Dermis microvascular lymphatic vessel endothelial cell (primary cell): ENCODE data around the gene DUSP10. TPM values are rescaled to one million over a fixed set of nuclear protein-coding genes. Genes with fewer than 3 reads are reported as not detected.
A peak's percentile ranks its signal among the peaks of the same experiment; 100 is the strongest.

Experiments
- DNase-seq, 2 donors: peaks; one replicate each; pipeline versions ENCODE4 v3.0.0 to v3.0.0-alpha.2; 2010; ENCODE audit warnings: low read depth in 2 of 2
- total RNA-seq: library from RNA; depleted of rRNA; stranded (reverse); fragments of >200 nt; gene quantifications from 2 replicates; pipeline ENCODE4 v1.2.1, GENCODE V29; 2014

Gene DUSP10
- total RNA-seq, 1 donor from 2014 or later, result 2.6 TPM

DNA sequence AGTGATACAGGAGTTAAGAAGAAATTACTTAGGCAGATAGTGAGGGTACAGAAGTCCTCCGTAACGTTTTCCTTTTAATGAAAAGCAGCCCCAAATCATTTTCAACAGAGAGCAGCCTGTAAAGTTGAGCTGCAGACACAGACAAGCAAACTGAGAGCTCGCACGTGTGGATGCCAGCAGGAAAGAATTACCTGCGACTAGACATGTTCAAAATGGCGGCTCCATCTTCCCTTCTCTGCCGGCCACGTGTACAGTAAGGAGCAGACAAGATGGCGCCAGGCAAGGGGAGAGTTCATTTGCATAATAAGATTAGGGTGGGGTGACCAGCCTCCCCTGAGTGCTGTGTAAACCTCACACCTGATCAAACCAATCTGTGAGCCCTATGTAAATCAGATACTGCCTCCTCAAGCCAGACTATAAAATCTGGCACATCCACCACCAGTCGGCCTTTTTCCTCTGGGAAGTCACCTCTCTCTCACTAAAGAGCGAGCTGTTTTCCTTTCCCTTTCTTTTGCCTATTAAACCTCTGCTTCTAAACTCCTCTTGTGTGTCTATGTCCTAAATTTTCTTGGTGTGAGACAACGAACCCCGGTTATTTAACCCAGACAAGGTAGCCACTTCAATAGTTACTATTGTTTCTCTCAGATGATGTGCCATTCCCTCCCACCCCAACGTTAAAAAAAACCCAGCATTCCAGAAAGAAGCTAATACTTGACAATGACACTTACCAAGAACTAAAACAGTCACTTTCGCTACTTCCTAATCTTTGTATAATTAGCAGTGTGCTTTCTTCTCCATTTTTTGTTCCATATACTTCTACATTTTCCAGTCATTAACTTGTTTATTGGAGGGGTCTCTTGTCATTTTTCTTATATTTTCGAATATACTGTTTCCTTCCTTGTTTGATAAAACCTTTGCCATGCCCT, 27.4 kb downstream of the DUSP10 start:
- no peak for DNase-seq

DNA sequence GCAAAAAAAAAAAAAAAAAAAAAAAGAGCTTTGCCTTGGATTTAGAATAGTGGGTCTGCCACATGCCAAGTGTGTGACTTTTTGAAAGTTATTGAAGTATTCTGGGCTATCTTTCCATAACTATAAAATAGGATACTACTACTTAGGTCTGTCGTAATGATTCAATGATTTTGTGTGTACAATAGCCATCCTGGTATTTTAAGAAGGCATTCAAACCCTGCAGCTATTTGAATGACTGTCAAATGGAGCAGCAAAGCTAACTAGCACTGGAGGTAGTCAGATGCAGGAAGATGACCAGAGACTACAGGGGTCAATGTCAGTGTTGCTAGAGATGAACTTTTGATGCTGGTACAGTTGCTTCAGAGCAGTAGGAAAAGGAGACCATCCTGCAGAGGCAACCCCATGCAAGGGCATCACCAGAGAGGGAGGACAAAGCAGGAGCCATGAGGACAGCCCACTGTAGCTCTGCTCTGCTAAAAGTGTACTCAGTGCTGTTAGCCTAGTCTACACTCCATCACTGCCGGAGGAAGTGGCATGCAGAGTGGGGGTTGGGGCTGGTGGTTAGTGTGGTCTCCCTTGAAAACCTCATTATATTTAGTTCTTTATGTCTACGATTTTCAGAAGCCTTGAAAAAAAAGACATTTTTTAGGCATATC, 29.0 kb downstream of the DUSP10 start:
- DNase-seq, result no peak

DNA sequence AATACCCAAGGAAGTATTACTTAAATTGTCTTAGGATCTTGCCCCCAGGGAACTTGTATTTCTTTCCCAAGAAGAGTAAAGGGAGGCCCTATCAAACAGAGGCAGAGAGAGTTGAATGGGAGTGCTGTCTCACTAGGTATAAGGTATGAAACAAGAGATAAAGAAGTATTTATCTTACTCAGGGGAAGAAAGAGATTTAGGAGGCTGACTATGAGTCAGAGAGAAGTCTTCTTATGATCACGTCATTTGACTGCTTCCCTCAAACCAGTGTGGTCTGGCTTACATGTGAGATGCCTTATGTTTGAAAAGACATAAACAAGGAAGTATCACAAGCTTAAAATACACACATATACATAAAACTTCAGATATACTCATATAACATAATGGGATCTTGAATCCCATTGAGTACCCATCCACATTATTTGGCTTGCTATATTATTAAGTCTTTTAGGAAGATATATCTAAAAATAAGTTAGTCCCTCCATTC, 29.6 kb downstream of the DUSP10 start:
- DNase-seq, result no peak

DNA sequence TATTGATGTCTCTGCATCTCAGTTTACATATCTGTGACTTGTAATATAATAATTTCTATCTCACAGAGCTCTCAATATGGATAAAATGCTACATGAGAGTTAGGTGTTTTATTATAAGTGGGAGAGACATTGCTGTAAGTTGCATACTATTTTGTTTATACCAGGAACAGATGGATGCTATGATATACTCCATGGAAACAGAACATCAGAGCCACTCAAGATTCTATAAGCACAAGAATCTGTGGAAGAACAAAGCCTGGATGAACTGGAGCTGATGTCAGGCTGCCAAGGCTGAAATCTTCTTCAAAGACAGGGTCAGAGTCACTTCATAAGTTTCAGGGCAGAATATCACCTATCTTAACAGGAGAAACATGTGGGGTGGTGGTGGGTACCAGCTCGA, 30.2 kb downstream of the DUSP10 start:
- DNase-seq, result no peak

DNA sequence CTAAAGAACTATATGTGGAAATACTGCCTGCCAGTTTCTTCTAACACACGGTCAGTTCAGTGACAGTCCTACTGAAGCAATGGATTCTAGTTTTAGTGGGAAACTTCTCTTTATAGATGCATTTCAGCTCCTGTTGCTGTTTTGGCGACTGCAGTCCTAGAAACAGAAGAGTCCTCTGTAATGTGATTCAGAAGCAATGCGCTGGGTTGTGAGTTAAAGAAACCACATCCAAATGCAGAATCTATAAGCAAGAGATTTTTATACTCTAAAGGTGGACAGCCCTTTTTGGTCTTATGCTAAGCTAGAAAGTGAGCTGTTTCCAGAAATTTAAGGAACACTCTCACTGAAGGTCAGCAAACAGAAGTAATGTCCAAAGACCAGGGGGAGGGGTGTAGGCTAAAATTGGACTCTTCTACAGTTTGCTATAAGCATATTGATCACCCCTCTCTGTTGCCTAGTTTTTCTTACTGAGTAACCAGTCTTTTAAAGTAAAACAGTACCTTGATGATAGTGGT, 30.8 kb downstream of the DUSP10 start:
- no peak for DNase-seq

DNA sequence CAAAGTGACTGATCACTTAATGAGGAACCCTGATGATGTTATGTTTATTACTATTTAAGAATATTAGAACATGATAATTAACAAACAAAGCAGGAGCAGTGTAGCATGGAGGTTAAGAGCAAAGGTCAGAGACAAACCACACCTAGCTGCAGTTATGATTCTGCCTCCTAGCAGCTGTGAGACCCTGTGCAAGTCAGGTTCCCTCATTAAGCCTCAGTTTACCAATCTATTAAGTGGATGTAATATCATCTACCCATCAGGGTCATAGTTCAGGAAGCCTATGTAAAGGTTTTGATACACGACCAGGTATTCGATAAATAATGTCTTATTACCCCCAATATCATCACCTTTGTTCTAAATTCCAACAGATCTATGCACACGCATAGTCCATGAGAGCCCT, 32.0 kb downstream of the DUSP10 start:
- no peak for DNase-seq

DNA sequence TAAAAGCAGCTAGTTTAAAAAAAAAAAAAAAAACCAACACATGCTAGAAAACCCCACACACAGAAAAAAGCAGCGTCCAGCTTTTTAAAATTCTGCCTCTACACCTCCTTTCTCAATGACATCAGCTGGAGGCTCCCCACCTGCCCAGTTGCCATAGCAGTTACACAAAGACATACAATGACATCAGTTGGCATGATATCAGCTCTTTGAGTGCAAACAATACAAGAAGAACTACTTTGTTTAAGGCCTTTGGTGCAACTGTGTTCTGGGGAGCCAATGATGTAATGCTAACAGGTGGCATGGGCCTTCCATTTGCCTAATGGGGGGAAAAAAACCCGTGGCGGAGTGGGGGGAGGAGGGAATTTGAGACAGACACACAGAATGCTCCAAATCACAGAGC, 32.9 kb downstream of the DUSP10 start:
- peak; percentile 55 to 65 for DNase-seq

DNA sequence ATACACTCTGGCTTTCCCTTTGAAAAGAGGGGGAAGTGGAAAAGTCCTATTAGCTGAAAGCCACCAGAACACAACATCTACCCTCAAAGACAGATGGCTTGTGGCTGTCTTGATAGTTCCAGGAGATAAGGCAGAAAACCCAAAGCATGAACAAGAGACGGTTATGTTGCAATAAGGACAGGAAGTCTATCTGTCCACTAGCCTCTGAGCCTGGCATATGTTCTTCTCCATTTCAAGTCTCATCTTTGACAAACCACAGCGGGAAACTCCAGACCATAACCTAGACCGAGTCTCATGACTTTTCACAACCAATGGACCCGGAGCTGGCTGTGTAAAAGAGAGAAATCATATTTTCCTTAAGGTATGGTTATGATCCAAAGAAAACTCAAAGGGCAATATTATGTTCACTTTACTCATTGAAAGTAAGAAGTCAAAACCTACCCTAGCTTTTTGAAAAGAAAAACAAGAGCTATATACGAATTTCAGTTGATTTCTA, 33.8 kb downstream of the DUSP10 start:
- DNase-seq, result no peak

DNA sequence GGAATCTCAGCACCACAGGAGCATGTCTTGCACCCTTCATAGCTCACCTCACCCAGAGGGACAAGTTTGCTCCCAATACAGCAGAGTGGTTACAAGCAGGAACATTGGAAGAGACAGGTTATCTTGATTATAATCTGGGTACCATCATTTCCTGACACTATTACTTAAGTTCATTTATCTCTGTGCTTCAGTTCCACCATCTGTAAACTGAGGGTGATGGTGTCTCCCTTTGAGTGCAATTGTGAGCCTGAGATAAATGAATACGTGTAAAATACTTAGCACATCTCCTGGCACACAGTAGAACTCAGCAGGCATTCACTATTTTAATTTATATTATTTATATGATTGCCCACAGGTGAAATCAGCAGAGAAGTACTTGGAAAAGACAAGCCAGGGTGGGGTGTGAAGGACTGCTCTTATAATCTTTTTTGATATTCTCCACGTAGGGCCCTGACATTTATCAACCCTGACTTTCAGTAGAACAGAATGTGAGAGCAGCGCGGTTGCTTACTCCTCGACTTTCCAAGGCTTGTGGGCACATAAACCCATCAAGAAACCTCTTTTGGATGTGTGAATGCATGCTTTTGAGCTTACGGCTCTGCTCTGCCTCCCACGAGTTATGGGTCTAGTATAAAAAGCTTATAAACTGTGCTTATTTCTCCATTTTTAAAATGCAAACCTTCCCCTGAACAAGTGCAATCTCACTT, 34.9 kb downstream of the DUSP10 start:
- DNase-seq, result no peak

DNA sequence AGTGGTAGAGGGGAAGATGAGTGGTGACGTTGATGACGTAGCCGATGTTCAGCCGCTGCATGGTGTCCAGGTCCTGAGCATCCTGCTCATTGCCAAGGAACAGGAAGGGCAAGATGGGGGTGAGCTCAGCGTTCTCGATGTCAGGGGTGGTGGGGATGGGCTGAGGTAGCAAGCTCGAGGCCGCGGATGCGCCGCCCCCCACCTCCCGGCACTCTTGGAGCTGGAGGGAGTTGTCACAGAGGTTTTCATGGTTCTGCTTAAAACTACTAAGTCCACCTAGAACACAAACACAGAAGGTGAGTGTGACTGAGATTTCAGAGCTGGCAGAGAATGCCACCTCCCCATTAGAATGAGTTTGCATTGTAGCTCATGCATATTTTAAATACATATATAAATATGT, 35.7 kb downstream of the DUSP10 start:
- DNase-seq, result no peak

DNA sequence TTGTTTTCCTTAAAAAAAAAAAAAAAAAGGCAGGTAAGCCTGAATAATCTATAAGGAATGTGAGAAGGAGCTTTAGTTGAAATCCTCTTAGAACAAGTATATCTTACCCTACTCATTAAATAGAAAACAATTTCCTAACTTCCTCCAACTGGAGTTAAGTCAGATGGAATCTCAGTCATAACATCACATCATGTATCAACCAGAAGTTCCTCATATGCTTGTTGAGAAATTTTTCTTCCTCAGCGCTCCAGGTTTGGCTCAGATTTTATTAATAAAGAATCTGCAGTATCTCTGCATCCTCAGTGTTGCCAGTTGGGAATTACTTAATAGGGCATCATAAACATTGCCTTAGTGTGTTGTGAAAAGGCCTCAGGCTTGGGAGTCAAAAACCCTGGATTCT, 37.6 kb downstream of the DUSP10 start:
- no peak for DNase-seq

DNA sequence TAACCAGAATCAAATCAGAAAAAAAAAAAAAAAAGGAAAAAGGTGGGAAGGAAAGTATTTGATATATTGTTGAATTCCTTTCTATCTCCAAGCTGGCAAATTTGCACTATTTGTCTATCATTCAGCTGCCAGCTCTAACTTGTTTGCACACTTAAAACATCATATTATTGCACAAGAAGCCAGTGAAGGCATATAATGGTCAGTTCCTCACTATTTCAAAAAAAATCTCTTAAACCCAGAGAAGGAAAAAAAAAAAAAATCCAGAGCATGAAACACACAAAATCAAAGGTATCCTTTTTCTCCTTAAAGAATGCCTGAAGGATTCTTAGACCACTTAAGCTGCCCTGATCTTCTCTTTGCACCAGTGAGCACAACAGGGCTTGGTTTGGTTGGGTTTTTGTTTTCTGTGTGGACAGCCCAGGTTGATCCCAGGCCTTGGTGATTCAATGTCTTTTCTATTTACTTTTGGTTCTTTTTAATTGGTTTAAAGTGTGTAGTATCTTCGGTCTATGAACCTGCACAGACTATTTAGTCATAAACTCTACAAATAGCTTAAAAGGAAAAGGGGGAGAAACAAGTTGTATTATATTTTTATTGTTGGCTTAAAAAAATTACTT, 40.2 kb downstream of the DUSP10 start:
- no peak for DNase-seq

DNA sequence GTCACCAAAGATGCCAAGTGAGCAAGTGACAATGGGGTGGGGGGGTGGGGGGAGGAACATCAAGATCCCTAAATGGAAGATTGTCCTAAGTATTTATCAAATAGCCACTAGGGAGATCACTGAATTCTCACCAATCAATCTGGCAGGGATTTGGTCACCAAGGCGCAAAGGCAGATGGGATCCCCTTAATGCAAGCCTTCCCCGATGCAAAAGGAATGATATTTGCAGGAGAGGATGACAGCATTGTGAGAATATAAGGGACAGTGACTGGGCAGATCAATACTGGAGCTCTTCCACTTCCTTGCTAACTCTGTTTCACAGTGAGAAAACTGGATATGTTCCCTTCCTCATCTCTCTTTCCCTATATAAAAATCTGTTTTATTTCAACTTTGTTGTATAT, 40.9 kb downstream of the DUSP10 start:
- DNase-seq, result no peak

DNA sequence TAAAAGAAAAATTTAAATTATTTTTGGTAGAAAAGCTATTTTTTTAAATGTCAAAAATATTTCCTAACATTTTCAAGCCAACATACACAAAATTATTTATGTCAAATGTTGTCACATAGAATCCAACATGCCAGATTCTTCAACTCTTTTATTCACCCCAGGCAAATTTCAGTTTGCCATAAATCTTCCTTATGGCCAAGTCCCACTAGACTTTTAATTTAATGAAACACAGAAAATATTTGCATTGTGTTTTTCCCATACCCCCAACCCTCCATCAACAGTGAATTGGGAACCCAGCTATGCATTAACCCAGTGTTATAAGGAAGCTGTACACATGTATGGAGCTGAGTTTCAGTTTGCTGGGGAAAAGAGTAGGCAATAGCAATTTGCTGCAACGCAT, 41.4 kb downstream of the DUSP10 start:
- DNase-seq, result no peak

DNA sequence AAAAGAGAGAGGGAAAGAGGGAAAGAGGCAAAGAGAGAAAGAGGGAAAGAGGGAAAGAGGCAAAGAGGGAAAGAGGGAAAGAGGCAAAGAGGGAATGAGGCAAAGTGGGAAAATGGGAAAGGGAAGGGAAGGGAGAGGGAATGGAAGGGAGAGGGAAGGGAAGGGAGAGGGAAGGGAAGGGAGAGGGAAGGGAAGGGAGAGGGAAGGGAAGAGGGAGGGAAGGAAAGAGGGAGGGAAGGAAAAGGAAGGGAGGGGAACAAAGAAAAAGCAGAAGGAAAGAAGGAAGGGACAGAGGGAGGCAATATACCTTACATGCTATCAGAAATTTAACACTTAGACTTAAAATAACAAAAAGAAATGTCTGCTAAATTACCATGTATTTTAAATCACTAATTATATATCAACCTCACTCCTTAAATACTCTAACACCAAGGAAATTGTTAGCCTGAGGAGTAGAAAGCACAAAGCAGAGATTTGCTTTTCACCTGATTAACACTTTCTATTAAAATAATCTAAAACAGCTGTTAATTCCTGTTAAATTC, 41.8 kb downstream of the DUSP10 start:
- DNase-seq, result no peak

DNA sequence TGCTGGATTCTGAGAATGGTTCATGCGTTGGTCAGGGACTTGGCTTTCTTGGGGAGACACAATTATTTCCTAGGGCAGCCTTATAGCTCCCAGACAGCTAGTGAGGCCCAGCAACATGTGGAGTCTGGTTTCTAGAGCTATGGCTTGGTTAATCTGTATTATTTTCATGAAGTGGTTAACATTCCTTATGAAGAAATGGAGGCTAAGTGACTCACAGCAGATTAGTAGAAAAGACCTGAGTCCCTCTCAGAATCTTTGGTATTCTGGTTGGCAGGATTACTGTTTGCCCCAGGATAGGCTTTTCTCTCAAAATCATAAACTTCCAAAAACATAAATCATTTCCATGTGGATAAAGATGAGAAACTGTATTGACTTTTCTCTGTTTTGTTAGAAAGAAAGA, 42.3 kb downstream of the DUSP10 start:
- DNase-seq, result no peak

DNA sequence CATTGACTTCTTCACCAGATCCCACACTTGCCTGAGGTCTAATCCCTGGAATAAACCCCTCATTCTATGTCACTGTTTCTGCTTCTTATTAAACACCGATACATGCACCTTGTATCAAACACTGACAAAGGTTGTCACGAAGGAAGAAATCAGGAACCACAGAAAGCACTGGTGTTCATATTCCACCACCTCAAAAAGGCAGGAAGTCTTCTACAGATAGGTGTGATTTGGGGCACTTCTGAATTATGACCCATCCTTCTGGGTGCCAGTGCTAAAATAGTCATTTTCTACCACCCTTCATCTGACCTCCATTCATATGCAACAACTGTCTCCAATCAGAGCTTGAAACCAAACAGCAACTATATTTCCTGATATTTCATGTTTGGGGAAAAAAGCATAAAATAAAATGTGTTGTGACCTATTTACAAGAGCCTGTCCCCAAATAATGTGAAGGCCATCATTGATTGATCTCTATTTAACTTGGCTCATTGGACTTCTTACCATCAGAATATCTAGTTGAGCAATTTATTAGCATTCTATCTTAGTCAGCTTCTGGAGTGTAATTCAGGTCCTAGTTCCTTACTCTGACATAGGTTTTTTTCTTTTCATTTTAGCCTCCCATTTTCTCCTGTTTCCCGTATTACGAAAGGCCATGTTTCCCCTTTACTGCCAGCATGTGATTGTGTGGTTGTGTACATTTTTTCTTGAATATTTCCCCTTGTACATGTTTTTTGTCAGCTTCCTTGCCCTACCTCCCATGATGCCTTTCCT, 43.1 kb downstream of the DUSP10 start:
- DNase-seq, result no peak

DNA sequence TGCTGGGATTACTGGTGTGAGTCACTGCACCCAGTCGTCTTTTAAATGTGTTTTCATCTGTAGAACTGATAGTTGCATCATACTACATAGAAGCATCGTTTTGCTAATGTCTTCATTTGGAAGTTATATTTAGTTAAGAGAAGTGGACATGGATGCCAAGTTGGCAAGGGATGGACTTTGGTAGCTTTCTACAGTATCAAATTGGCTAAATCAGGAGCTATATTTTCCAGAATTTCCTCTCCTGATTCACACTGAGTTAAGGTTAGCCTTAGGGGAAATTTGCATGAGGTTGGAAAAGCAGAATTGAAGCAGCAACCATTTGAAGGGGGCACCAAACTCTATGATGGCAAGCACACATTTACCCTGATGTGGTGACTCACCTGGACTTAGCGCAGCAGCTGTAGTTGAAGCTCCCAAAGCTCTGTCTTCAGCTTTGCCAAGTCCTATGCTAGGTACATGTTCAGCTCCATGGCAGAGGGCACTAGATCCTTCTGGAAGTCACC, 43.9 kb downstream of the DUSP10 start:
- no peak for DNase-seq

DNA sequence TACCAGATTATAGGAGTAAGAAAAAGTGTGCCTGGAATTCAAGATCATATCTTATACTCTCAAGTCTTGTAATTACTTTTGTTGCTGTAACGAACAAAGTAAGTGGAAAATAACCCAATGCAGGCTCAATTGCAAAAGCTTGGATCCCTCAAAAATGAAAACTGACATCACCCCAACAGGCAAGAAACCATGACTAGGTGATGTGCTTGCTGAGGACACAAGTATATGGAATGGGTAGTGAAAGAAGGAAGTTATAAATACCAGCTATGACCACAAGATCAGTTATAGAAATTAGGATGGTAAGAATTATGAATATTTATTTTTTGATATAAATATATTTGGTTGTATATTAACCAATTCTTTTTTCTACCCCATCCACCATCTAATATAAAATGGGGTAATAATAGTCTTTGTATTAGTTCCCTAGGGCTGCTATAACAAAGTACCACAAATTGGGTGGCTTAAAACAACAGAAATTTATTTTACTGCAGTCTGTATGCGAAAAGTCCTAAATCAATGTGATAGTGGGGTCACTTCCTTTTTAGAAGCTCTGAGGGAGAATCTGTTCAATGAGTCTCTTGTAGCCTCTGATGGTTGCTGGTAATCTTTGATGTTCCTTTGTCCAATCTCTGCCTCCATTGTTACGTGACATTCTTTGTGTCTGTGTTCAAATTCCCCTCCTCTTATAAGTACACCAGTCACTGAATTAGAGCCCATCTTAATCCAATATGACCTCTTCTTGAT, 45.0 kb downstream of the DUSP10 start:
- DNase-seq, result no peak
